ENCODE results near the gene ATRNL1.

ATRNL1 gene

GRCh38 chr10:115942101-115942500 is 848.9 kb downstream of the ATRNL1 start:
- DNase-seq (ENCODE audit: low read depth in 2 of 2, low spot score in 1 of 2) = no peak

- no peak for DNase-seq (ENCODE audit: low read depth in 2 of 2, low spot score in 1 of 2)
Measured at GRCh38 chr10:115944538-115944937, 851.4 kb downstream of the ATRNL1 start.

- DNase-seq (ENCODE audit: low read depth in 2 of 2, low spot score in 1 of 2) = no peak
Measured at GRCh38 chr10:115945701-115946445, 852.7 kb downstream of the ATRNL1 start.

- DNase-seq (ENCODE audit: low read depth in 2 of 2, low spot score in 1 of 2) = no peak
Measured at GRCh38 chr10:115947104-115947503, 853.9 kb downstream of the ATRNL1 start.

GRCh38 chr10:115948465-115948864 is 855.3 kb downstream of the ATRNL1 start:
- no peak for DNase-seq (ENCODE audit: low read depth in 2 of 2, low spot score in 1 of 2)

- DNase-seq (ENCODE audit: low read depth in 2 of 2, low spot score in 1 of 2) = no peak
Measured at GRCh38 chr10:115949282-115949844, 856.2 kb downstream of the ATRNL1 start.

GRCh38 chr10:115950320-115950719 is 857.2 kb downstream of the ATRNL1 start:
- DNase-seq (ENCODE audit: low read depth in 2 of 2, low spot score in 1 of 2) = no peak

- DNase-seq (ENCODE audit: low read depth in 2 of 2, low spot score in 1 of 2) = no peak
Measured at GRCh38 chr10:115951242-115951641, 858.1 kb downstream of the ATRNL1 start.

GRCh38 chr10:115953281-115953680 is 860.1 kb downstream of the ATRNL1 start:
- no peak for DNase-seq (ENCODE audit: low read depth in 2 of 2, low spot score in 1 of 2)

GRCh38 chr10:115953968-115954367 is 860.8 kb downstream of the ATRNL1 start:
- DNase-seq (ENCODE audit: low read depth in 2 of 2, low spot score in 1 of 2) = no peak

GRCh38 chr10:115956225-115957011 is 863.3 kb downstream of the ATRNL1 start:
- no peak for DNase-seq (ENCODE audit: low read depth in 2 of 2, low spot score in 1 of 2)

GRCh38 chr10:115957012-115957399 is 863.8 kb downstream of the ATRNL1 start:
- no peak for DNase-seq (ENCODE audit: low read depth in 2 of 2, low spot score in 1 of 2)

- DNase-seq (ENCODE audit: low read depth in 2 of 2, low spot score in 1 of 2) = no peak
Measured at GRCh38 chr10:115957786-115958442, 864.7 kb downstream of the ATRNL1 start.

- DNase-seq (ENCODE audit: low read depth in 2 of 2, low spot score in 1 of 2) = no peak
Measured at GRCh38 chr10:115963848-115964247, 870.7 kb downstream of the ATRNL1 start.

- no peak for DNase-seq (ENCODE audit: low read depth in 2 of 2, low spot score in 1 of 2)
Measured at GRCh38 chr10:115964827-115965226, 871.7 kb downstream of the ATRNL1 start.

- no peak for DNase-seq (ENCODE audit: low read depth in 2 of 2, low spot score in 1 of 2)
Measured at GRCh38 chr10:115965376-115965775, 872.2 kb downstream of the ATRNL1 start.

GRCh38 chr10:115968236-115968635 is 875.1 kb downstream of the ATRNL1 start:
- no peak for DNase-seq (ENCODE audit: low read depth in 2 of 2, low spot score in 1 of 2)

- DNase-seq (ENCODE audit: low read depth in 2 of 2, low spot score in 1 of 2) = no peak
Measured at GRCh38 chr10:115969591-115969990, 876.4 kb downstream of the ATRNL1 start.

GRCh38 chr10:115971921-115972320 is 878.8 kb downstream of the ATRNL1 start:
- DNase-seq (ENCODE audit: low read depth in 2 of 2, low spot score in 1 of 2) = no peak

- DNase-seq (ENCODE audit: low read depth in 2 of 2, low spot score in 1 of 2) = no peak
Measured at GRCh38 chr10:115972426-115972825, 879.3 kb downstream of the ATRNL1 start.

GRCh38 chr10:115974351-115974750 is 881.2 kb downstream of the ATRNL1 start:
- DNase-seq (ENCODE audit: low read depth in 2 of 2, low spot score in 1 of 2) = no peak
